KG1 (cell line): ENCODE results near the gene SLC38A1.
"Not testable (repeated sequence)": the region's sequence is repeated elsewhere in the genome, so short reads cannot be mapped to it uniquely, and the experiment has no call there.

Experiments used
- DNase-seq: peaks from one replicate; lab custom pipeline; 2025; lab: John Stamatoyannopoulos, UW

SLC38A1 gene

DNA sequence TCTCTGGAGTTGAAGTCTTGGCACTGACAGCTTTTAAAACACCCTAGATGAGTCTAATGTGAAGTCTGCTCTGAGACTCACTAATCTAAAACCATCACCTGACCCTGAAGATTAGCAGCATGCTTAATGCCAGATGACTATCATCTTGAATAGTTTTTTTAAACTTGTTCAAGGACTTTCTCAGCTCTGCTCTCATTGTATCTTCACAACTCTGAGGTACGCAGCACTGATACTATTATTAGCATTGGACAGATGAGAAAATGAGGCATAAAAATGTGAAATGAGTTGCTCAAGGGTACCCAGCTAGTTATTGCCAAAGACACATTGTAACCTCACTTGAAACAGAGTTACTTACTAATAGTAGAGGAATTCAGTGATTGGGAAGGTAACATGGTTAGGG is 4.8 kb downstream of the SLC38A1 start:
- DNase-seq: no peak

- no peak for DNase-seq
These were observed 5.5 kb downstream of the SLC38A1 start for GRCh38 chr12:46263140-46264016.

DNA sequence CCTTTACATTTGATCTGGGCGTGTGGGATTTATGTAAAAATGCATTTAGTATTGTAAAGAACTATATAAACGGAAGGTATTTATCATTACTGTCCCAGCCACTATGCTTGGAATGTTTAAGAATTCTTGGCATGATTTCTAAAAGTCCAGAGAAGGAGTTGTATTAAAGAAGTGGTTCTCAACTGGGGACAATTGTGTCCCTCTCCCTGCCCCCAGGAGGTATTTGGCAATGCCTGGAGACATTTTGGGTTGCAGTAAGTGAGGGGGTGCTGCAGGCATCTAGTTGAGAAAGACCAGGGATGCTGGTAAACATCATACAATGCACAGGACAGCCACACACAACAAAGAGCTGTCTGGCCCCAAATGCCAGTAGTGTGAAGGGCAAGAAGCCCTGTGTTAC is 7.2 kb downstream of the SLC38A1 start:
- no peak for DNase-seq

- DNase-seq: no peak
These were observed 7.8 kb downstream of the SLC38A1 start for GRCh38 chr12:46260913-46261476.

DNA sequence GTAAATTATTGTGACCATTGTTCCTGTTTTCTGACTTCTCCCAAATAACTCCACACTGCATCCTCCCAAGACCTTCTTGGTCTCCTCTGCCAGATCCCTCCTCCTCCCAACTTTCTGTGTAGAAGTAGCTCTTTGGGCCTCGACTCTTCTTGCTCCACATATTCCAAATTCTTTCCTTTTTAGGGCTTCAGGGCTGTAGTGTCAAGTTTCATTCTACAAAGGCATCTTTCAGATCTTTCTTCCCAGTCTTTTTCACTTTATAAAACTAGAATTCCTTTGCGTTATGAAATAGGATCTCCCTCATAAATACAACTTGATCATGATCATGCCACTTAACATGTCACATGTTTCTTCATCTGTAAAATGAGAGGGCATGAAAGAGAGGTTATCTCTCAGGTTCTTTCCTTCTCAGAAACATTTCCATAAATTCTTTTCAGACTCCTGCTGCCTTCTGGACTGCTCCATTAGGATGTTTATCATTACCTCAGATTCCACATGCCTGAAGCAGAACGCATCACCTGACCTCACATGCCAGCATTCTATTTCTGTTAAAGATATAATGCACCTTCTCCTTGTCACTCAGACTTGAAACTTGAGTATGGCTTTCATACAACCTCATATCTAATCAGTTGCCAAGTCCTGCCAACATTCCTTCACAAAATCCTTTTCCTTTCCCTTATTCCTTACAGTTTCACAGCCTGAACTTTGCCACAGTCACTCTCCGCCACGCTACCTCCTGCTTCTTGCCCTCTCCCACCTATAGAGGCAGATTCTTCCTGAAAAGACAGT is 8.5 kb downstream of the SLC38A1 start:
- DNase-seq: no peak

GRCh38 chr12:46259713-46260112 is 9.1 kb downstream of the SLC38A1 start:
- DNase-seq: no peak

- no peak for DNase-seq
These were observed 9.8 kb downstream of the SLC38A1 start for GRCh38 chr12:46259071-46259470.

DNA sequence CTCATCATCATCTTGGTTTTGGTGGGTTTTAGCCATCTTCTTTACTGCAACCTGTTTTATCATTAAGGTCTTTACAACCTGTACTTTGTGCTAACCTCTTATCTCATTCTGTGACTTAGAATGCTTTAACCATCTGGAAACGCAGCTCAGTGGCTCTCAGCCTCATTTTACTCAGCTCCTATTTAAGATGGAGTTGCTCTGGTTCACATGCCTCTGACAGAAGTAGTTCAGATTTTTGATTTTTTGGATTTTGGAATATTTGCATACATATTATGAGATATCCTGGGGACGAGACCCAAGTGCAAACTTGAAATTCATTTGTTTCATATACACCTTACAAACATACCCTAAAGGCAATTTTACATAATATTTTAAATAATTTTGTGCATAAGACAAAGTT is 10.7 kb downstream of the SLC38A1 start:
- DNase-seq: no peak

DNA sequence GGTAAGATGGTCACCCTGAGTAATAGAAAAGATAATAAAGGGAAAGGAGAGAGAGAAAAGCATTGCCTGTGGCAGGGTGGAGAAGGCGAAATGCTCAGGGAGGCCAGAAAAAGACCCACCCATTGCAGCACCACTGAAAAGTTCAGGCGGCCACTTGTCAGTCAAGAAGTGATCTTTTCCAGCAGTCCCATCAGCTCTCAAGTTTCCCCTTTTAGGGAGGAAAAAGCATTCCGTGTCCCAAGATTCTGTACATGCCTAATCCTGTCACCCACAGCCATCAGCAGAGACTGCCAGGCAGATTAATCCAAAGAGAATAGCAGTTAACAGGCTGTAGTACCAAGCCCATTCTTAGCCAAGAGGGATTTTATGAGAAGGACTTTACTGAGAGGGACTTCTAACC is 11.9 kb downstream of the SLC38A1 start:
- DNase-seq: no peak

GRCh38 chr12:46253544-46254162 is 15.2 kb downstream of the SLC38A1 start:
- DNase-seq: no peak

DNA sequence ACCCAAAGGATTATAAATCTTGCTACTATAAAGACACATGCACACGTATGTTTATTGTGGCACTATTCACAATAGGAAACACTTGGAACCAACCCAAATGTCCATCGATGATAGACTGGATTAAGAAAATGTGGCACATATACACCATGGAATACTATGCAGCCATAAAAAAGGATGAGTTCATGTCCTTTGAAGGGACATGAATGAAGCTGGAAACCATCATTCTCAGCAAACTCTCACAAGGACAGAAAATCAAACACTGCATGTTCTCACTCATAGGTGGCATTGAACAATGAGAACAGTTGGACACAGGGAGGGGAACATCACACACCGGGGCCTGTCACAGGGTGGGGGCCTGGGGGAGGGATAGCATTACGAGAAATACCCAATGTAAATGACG is 16.8 kb downstream of the SLC38A1 start:
- not testable (repeated sequence) for DNase-seq

- not testable (repeated sequence) for DNase-seq
These were observed 18.9 kb downstream of the SLC38A1 start for GRCh38 chr12:46249960-46250359.

GRCh38 chr12:46246021-46246700 is 22.7 kb downstream of the SLC38A1 start:
- no peak for DNase-seq

DNA sequence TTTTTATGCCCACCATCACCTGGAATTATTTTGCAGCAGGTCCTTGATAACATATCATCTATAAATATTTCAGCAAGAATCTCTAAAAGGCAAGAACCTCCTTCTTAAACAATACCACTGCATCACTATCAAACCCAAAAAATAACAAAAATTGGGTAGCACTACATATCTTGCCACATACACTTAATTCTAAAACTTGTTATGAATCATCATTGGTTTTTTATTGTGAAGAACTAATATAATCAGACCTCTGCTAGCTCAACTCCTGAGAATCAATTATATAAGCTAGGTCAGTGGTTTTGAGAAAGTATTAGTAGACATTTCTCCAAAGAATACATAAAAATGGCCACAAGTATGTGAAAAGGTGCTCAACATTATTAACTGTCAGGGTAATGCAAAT is 23.8 kb downstream of the SLC38A1 start:
- no peak for DNase-seq

DNA sequence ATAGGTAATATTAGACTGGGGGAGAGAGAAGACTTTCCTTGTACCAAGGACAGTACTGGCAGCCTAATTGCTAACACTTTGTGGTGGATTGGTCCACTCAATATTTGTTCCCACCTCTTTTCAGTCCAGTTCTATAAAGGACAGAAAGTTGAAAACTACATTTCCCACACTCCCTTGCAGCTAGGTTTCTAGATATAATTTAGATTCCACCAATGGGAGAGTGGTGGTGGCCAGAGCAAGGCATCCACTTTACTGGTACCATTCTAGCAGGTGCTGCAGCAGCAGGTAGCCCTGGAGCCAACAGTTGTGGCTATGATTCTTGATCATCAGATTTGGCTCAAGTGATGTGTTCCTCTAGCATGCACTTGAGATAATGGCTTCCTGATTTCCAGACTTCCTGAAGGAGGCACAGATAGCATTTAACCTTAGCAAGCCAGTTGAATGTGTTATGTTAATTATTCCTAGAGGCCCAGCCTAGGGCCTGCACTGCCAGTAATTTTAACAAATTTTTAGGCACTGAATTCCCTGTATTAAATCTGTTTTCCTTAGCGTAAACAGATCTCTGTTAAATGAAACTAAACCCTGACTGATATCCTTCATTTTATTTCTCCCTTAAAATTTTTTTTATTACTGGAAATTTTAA is 24.4 kb downstream of the SLC38A1 start:
- no peak for DNase-seq

DNA sequence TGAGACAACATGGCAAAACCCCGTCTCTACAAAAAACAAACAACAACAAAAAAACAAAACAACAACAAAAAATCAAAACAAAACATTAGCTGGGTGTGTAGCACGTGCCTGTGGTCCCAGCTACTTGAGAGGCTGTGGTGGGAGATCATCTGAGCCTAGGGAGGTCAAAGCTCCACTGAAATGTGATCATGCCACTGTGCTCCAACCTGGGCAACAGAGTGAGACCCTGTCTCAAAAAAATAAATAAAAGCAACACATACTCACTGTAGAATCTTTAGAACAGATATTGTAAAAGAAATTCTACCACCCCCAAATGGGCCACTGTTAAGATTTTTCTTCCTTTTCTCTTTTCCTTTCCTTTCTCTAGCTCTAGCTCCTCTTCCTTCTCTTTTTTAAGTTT is 26.3 kb downstream of the SLC38A1 start:
- no peak for DNase-seq

GRCh38 chr12:46240436-46240835 is 28.4 kb downstream of the SLC38A1 start:
- no peak for DNase-seq

- DNase-seq: no peak
These were observed 30.0 kb downstream of the SLC38A1 start for GRCh38 chr12:46238821-46239220.

- DNase-seq: no peak
These were observed 31.3 kb downstream of the SLC38A1 start for GRCh38 chr12:46237371-46238045.

- no peak for DNase-seq
These were observed 34.8 kb downstream of the SLC38A1 start for GRCh38 chr12:46234000-46234399.

DNA sequence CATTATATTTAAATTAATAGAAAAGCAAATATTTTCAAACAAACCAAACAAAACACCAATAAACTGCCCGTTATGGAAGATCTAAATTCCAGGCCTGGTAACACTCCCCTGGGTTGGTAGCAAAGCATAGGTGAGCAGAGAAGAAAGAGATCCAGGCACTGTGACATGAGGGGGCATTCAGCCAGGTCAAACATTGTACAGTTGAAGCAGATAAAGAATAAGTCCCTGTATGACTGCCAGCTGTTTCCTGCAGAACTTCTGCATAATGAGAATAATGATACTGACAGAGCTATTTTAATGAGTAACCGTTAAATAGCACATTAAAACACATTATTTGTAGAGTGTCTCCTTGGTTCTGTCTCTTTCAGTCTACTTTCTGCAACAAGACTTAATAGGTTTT is 35.4 kb downstream of the SLC38A1 start:
- no peak for DNase-seq
